GM19397 (cell line): ENCODE results near the gene ITGA3.
A peak's percentile ranks its signal among the peaks of the same experiment; 100 is the strongest.
"Not testable (repeated sequence)": the region's sequence is repeated elsewhere in the genome, so short reads cannot be mapped to it uniquely, and the experiment has no call there.

Source experiments
- ATAC-seq: cut with Tn5 transposase; IDR thresholded peaks from one replicate; pipeline ENCODE4 v1.9.1; 2021; ENCODE audit warnings: mild to moderate bottlenecking, moderate library complexity; ENCODE audit not compliant: unreplicated experiment

ITGA3 gene

DNA sequence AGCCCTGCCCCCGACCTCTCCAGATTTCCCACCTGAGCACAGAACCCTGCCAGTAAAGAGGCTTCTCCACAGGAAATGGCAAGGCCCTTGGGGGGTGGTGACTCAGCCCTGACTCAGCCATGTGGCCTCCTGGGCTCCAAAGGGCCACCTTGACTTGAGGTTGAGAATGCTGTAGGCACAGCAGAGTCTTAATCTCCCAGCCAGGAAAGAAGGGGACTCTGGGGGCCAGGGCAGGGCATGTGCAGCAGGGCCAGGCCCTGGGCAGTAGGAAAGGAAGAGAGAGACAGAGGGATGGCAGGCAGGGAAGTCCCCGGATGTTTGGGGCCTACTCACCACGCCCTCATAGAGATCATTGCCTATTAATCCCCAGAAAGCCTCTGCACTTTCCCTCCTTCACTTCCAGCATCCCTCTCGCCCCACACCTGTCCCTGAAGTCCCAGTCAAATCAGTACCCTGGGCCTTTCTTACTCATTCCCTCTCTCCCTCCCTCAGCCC, 4.8 kb upstream of the ITGA3 start:
- ATAC-seq, result no peak

DNA sequence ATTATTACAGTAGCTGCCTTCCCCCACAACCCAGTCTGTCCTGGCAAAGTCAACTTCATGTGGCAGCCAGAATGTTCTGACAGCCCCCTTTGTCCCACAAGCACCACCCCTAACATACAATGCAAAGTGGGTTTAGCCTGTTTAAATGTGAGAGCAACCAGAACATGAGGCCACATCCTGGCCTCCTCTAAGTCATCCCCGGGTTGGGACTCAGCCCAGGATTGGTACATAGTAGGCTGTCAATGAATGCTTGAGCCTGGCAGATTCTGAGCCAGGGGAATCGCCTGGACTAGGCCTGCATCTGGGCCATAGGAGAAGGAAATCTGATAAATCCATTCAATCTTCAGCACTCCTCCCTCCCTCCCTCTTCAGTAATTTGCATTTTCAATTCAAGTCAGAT, 4.3 kb upstream of the ITGA3 start:
- ATAC-seq, result no peak

DNA sequence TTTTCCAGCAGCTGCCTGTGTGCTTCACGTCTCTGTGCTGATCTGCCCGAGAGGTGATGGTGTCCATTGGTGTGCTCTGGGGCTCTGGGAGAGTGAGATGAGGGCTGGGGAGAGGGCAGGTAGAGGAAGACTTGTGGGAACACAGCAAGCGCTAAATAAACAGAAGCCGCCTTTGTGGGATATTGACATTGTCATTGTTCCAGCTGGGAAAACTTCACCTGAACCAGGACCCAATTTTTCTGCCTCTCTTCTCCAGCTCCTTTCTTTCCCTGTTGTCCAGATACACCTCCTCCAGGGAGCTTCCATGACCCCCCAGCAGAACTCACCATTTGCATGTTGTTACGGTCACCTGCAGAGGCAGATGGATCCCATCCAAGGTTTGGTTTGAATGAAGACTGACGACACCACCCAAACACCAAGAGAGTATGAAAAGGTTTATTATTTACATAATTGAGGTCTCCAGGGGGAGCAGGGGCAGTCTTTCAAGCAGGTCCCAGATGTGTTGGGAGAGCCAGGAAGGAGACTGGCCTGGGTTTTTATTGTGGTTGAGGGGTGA, 3.6 kb upstream of the ITGA3 start:
- ATAC-seq, result no peak

DNA sequence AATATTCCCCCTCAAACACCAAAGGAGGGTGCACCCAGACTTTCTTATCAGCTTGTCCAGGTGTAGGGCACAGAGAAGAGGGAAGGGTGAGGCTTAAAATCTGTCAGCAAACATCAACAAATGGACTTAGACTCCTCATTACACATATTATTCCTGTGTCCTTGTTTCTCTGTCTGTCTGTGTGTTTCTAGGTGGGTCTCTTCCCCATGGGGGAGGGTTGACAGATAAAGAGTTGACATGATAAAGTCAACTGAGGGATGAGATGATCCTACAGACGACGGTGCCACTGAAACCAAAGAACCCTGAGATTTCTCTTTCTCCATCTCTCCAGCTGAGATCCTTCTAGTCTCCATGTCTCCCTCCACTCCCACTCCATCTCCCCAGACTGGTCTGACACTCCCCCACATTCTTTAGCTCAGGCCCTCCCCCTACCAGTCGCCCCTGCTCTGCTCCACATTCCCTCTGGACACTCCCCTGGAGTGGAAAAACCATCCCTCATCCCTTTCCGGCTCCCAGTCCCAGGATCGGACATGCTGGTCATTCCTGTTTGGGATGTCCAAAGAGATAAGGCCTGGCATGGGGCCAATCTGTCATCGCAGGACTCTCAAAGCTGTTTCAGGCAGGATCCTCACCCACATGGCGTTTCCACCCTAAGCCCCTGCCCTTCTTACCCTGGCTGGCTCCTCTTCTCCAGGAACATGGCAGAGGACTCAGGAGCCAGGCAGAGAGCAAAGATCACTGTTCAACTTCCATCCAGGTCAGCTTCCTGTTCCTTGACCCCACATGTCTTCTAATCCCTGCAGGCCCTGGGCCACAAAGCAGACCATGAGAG, 2.9 kb upstream of the ITGA3 start:
- ATAC-seq, result no peak

DNA sequence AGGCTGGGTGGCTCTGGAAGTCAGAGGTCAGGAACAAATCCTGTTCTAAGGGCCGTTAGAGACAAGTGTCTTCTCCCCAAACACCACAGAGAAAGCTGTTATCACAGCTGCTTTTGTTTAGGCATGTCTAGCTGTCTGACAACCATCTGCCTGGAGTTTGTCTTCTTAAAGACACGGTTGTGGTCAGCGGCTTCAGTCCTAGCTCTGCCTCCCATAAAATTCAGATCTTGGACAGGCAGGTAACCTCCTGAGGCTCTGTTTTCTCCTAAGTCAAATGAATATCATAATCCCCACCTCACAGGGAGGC, 2.3 kb upstream of the ITGA3 start:
- no peak for ATAC-seq

DNA sequence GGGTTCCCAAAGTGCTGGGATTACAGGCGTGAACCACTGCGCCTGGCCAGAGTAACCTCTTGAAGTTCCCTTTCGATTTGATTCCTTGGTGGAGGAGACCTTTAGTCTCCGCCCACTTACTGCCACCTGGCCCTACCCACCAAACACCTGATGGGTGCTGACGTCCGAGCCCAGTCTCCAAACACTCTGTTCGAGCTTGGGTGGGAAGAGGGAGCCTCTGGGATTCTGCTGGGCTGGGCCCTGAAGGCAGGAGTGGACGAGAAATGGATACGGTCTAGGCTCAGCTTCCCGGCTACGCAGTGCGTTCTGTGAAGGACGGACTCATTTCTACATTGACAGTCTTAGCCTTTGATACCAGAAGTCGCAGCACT, 870 bp upstream of the ITGA3 start:
- no peak for ATAC-seq

DNA sequence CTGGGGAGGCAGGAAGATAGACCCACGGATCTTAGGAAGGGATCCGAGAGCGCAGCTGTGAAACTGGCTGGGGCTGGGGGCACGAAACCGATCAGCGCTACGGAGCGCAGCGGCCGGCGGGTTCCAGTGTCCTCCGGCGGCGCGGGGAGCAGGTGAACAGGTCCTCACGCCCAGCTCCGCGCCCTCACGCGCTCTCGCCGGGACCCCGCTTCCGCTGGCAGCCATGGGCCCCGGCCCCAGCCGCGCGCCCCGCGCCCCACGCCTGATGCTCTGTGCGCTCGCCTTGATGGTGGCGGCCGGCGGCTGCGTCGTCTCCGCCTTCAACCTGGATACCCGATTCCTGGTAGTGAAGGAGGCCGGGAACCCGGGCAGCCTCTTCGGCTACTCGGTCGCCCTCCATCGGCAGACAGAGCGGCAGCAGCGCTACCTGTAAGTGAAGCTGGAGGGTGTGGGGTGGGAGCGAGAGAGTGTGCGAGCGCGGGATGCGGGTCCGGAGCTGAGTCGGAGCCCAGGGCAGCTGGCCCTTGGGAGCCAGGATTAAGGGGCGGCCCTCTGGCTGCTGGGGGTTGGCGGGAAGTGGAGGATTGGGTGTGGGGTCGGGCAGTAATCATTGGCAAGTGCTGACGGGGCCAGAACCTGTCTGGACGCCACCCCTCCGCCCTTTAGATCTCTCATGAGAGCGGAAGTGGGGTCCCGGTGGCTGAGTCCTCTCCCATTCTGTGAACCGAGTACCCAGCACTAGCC, 479 bp downstream of the ITGA3 start:
- ATAC-seq, result peak; percentile 48

DNA sequence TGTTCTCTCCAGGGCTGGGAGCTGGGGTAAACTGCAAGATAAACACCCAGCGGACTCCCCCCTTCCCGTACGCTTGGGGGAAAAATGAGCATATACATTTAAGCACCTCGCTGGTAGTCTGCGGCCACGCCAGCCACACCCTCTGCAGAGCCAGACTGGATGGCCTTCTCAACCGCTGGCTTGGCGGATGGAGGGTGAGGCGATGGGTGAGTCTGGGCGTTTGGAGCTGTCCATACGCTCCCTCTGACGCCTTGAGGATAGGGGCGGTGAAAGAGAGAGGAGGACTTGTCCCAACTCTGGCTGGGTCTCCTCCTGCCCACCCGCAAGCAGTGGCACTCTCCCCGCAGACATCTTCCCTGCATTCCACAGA, 1.0 kb downstream of the ITGA3 start:
- no peak for ATAC-seq

DNA sequence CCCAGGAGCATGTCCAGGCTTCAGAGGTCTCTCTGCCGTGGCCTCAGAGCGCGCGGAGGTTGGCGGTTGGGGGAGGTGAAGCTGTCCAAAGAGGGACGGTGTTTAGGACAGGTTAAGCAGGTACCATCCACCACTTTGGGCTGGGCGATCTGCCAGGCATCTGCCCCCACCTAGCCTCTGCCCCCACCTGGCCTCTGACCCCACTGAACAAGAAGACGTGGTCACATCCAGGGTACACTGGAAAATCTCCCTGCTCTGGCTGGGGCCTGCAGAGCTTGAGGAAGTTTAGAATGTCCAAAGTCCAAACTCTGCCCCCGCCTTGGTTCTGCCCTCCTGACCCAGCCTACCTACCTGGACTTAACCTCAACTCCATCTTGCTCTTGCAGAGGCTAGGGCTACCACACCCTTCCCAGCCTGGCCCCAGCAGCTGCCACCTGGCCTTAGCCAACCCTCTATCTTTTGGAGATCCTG, 1.6 kb downstream of the ITGA3 start:
- ATAC-seq, result no peak

DNA sequence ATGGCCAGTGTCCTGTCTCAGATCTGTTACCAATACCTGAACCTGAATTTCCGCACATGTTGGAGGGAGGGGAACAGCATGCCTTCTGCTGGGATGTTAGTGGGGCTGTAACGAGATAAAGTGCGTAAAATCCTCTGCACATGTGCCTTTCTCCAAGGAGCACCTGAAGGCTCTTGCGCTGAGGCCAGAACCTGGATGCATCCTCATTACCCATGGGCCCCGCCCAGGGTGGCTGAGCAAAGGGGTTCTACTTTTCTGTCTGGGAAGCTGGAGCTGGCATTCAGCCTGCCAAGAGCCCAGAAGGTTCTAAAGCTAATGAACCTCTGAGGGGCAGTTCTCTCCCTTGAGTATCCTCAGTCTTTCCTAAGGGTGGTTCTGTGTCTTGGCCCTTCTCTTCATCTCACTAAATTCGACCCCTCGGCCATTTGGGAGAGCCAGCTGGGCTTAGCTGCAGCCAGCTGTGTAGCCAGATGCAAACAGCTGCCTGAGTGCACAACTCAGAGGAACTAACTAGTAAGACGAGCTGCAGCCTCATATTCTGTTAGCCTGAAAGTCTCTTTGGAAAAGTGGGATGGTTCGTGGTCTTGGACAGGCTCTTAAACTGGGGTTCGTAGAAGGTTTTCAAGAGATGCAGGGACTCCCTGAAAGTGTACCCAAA, 2.5 kb downstream of the ITGA3 start:
- ATAC-seq, result no peak

DNA sequence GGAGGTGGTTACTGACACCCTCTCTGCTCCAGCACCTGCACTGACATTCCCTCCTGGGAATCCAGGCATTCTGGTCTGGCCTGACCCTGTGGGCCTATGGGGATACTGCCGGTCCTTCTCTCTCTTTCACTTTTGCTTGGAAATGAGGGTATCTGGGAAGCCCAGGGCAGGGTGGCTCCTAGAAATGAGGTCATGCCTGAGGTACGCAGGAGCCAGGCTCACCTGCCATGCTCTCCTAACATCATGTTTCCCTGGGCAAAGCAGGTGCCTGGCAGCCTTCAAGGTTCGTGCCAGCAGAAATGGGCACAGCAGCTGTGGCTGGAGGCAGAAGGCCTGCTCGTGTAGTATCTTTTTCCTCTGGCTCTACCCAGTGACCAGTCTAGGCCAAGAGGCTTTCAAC, 3.3 kb downstream of the ITGA3 start:
- no peak for ATAC-seq

DNA sequence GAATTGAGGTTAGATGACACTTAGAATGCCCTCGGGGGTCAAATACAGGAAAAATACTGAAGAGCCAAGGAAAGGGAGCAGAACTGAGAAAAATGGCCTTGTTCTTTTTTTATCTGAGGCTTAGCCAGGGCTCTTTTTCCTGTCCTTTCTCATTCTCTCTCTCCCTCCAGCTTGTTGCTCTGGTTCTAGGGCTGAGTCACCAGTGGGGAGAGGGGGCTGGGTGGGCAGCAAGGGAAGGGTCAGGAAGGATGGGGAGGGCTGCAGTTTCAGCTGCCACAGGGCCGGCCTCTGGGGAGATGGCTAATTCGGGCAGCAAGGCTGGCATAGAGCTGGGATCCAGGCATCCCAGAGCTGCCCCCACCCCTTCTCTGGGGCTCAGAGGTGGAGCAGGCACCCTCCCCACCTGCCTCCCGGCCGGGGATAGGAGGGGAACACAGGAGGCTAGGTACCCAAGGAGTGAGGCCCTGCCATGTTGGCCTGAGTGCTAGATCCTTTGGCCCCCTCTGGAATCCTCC, 3.9 kb downstream of the ITGA3 start:
- no peak for ATAC-seq

DNA sequence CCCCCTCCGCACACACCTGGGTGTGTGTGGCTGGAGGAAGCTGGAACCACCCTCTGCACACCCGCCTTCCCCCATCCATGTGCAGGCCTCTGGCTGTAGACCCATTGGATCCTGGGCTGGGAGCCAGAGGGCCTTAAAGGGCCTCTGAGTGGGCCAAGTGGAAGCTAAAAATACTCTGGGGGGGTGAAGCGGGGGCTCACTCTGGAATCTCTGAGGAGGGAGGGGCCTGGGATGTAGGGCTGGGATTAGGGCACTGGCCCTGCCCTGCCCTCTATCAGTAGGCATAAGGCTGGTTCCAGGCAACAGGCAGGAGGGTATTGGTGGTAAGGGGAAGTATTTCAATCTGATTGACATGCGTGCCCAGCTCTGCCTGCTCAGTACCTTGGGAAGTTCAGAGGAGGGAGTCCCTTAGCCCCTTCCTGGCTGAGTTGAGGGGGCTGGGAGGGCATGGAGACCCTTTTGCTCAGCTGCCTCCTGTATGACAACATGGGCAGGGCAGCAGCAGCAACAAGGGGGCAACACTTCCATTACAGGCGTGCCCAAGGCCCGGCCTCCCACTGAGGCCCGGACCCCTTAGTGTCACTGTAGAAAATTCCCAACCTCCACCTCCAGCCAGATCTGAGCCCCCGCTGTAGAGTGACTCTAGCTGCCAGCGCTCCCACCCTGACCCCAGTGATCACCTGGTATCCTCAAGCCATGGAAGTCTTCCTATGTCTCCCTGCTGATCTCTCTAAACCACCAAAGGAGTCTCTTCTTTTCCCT, 5.2 kb downstream of the ITGA3 start:
- no peak for ATAC-seq

DNA sequence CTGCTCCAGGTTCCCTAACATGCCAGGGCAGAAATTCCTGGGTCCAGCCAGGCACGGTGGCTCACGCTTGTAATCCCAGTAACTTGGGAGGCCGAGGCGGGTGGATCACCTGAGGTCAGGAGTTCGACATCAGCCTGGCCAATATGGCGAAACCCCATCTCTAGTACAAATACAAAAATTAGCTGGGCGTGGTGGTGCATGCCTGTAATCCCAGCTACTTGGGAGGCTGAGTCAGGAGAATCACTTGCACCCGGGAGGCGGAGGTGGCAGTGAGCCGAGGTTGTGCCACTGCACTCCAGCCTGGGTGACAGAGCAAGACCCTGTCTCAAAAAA, 5.8 kb downstream of the ITGA3 start:
- ATAC-seq, result not testable (repeated sequence)

DNA sequence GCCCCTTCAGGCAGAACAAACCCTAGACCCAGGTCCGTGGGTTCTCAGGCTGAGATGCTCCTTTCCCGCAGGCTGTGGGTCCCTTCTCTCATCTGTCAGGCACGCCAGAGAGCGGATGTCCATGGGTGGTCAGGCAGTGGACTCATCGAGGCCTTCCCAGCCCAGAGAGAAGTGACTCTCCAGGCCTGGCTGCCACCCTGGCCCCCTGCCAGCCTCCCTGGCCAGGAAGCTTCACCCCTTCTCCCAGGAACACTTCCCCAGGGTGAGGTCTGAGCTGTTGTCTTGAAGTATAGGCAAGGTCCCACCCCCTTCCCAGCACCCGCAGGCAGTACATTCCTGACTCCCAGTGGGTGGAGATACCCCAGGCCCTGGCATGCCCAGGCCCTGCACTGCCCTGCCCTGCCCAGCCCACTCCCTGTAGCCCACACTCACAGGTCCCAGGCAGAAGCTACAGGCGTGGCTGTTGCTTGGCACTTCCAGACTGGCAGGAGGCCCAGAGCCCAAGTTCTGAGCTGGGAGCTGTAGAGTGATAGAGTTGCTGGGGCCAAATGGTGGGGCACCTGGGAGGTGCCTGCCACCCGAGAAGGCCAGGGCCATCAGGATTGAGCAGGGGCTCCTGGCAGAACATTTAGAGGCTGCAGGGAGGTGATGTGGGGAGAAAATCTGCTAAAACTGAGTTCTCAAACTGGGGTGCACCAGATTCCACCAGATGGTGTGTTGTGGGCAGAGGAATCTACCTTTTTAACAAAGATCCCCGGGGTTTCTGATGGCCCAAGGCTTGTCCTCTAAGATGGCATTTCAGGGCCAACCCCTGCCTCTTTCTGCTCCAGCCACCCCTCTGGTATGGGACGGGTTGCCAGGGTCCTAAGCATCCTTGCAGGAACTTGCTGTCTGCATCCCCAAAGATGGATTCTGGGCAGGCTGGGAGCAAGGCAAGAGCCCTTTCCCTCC, 6.7 kb downstream of the ITGA3 start:
- ATAC-seq, result no peak

DNA sequence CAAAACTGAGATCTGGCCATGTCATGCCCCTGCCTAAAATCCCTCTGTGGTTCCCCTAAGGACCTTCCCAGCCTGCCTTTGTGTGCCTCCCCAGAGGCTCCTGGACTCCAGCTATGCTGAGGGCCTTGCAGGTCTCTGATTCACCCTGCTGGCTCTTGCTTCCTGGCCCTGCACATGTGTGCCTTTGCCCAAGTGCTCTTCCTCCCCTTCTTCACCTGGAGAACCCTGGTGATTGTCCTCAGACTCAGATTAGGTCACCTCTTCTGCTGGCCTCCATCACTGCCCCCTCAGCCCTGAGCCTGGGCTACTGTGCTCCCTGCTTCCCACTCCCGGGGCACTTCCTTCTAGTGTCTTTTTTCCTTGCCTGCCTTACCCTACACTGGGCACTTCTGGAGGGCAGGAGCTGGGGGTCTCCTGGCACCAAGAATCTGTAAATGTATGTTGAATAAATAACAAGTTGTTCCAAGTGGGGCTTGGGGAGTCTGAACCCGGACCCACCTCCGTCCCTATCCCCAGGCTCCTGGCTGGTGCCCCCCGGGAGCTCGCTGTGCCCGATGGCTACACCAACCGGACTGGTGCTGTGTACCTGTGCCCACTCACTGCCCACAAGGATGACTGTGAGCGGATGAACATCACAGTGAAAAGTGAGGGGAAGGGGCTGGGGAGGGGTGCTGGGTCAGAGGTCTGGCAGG, 7.8 kb downstream of the ITGA3 start:
- no peak for ATAC-seq

DNA sequence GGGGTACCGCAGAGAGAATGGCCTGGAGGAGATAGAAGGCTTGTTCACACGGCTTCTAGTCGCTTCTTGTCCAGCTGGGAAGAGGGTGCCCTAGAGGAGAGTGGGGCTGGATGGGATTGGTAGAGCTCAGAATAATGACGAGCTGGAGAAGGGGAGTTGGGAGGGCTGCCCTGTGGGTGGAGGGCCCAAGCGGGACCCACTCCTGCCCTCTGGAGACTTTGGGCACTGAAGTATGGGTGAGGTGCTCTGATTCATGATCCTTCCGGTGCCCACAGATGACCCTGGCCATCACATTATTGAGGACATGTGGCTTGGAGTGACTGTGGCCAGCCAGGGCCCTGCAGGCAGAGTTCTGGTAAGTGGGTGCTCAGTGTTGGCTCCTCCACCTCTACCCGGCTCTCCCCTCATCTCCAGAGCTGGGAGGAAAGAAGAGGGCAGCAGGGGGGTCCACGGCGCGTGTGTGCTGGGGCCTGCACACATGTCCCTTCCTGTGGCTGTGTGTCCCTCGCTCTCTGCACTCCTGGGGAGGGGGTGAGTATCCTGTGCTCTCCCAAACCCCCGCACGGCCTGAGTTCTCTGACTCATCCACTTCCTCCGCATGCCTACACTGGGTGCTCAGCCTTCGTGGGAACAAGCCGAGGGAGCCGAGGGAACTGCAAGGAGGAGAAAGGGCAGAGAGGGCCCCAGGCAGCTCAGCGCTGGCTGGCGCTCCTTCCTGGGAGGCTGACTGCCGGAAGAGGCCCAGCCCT, 8.5 kb downstream of the ITGA3 start:
- ATAC-seq, result no peak

DNA sequence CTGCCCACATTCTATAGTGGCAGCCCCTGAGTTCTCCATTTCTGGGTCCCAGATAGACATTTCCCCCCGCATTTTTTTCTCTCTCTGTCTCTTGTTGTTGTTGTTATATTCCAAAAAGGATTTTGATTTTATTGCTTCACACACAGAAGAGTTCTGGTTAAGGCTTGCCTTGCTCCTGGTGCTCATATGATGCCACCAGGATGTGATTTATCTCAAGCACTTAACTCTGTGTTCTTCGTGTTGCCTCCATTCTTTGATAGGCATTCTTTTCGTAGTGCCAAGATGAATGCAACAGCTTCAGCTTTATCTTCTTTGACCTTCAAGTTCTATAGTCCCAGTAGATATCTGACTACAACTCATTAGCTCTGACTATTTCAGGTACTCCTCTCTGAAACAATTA, 9.1 kb downstream of the ITGA3 start:
- no peak for ATAC-seq
